HG03139 (cell line): Measurements from ENCODE around the gene SNAP91.
"Not testable (repeated sequence)": the region's sequence is repeated elsewhere in the genome, so short reads cannot be mapped to it uniquely, and the experiment has no call there.

Source experiments
- ATAC-seq: cut with Tn5 transposase; IDR thresholded peaks from one replicate; pipeline ENCODE4 v1.9.1; 2021; ENCODE audit not compliant: unreplicated experiment

Gene SNAP91

GRCh38 chr6:83708970-83709747 is at the start of gene SNAP91:
TSS of gene SNAP91 (minus strand) at chr6:83709101. CDS start at chr6:83707927, 1,174 bp downstream.
- ATAC-seq = no peak

- no peak for ATAC-seq
These were observed 49.6 kb upstream of the SNAP91 start for GRCh38 chr6:83758533-83758932.

GRCh38 chr6:83757021-83757420 is 48.1 kb upstream of the SNAP91 start:
- ATAC-seq = no peak

- no peak for ATAC-seq
These were observed 47.7 kb upstream of the SNAP91 start for GRCh38 chr6:83756565-83756964.

GRCh38 chr6:83752375-83752774 is 43.5 kb upstream of the SNAP91 start:
- not testable (repeated sequence) for ATAC-seq

- no peak for ATAC-seq
These were observed 32.2 kb upstream of the SNAP91 start for GRCh38 chr6:83741089-83741488.

- no peak for ATAC-seq
These were observed 26.6 kb upstream of the SNAP91 start for GRCh38 chr6:83735461-83735860.

GRCh38 chr6:83729871-83730270 is 21.0 kb upstream of the SNAP91 start:
- no peak for ATAC-seq

- no peak for ATAC-seq
These were observed 14.0 kb upstream of the SNAP91 start for GRCh38 chr6:83722876-83723275.

GRCh38 chr6:83717809-83718208 is 8.9 kb upstream of the SNAP91 start:
- ATAC-seq = no peak

GRCh38 chr6:83711958-83712357 is 3.1 kb upstream of the SNAP91 start:
- ATAC-seq = no peak

- no peak for ATAC-seq
These were observed 798 bp upstream of the SNAP91 start for GRCh38 chr6:83709748-83710050.

- no peak for ATAC-seq
These were observed 343 bp downstream of the SNAP91 start for GRCh38 chr6:83708546-83708969.

GRCh38 chr6:83707829-83708545 is 914 bp downstream of the SNAP91 start:
- ATAC-seq = no peak

GRCh38 chr6:83702749-83703148 is 6.2 kb downstream of the SNAP91 start:
- no peak for ATAC-seq

- no peak for ATAC-seq
These were observed 6.8 kb downstream of the SNAP91 start for GRCh38 chr6:83702077-83702476.

- ATAC-seq = no peak
These were observed 12.2 kb downstream of the SNAP91 start for GRCh38 chr6:83696674-83697073.

GRCh38 chr6:83685481-83685880 is 23.4 kb downstream of the SNAP91 start:
- ATAC-seq = no peak

- no peak for ATAC-seq
These were observed 31.1 kb downstream of the SNAP91 start for GRCh38 chr6:83677791-83678190.

GRCh38 chr6:83637953-83638352 is 70.9 kb downstream of the SNAP91 start:
- no peak for ATAC-seq

- ATAC-seq = no peak
These were observed 72.1 kb downstream of the SNAP91 start for GRCh38 chr6:83636800-83637199.

- no peak for ATAC-seq
These were observed 75.3 kb downstream of the SNAP91 start for GRCh38 chr6:83633609-83634008.

- no peak for ATAC-seq
These were observed 75.8 kb downstream of the SNAP91 start for GRCh38 chr6:83633149-83633548.
